Ovary (tissue), 9 donors: ENCODE data around the gene TP53BP2. TPM values are rescaled to one million over a fixed set of nuclear protein-coding genes. Genes with fewer than 3 reads are reported as not detected.

Experiments used
- DNase-seq, 5 donors: peaks; one replicate each; pipeline ENCODE4 v3.0.0-alpha.2; 2019 to 2020
- H3K27ac ChIP-seq, 2 donors: fragments of 200-600 bp; one replicate each; pipeline versions ENCODE4 v1.5.1 to v1.8.0; 2019 to 2022
- H3K27me3 ChIP-seq: fragments of 200-600 bp; one replicate; pipeline ENCODE4 v1.8.0; 2022
- H3K36me3 ChIP-seq: fragments of 200-600 bp; sonication (generic); one replicate; pipeline ENCODE4 v1.5.1; 2019
- H3K4me1 ChIP-seq: one replicate; pipeline ENCODE4 v1.8.1; 2013; ENCODE audit warnings: mild to moderate bottlenecking, moderate library complexity; ENCODE audit not compliant: insufficient read depth
- H3K4me3 ChIP-seq: fragments of 200-600 bp; sonication (generic); one replicate; pipeline ENCODE4 v1.5.1; 2017
- H3K9me3 ChIP-seq, 2 donors: fragments of 200-600 bp in 1 of 2; sonication (generic) in 1 of 2; one replicate each; pipeline versions ENCODE4 v1.5.1 to v1.8.1; 2013 to 2019; ENCODE audit warnings: mild to moderate bottlenecking in 1 of 2, moderate library complexity in 1 of 2
- EP300 ChIP-seq: sonication (generic); formaldehyde crosslinking; IDR thresholded peaks from one replicate; pipeline ENCODE4 v1.6.1; 2017; ENCODE audit warnings: antibody characterized with exemption
- POLR2A ChIP-seq: fragments of 450-650 bp; IDR thresholded peaks from one replicate; pipeline ENCODE4 v1.6.1; 2017; ENCODE audit warnings: antibody characterized with exemption, mild to moderate bottlenecking, moderate library complexity
- WGBS, 3 donors: extraction: QIAGEN DNeasy Blood & Tissue Kit in 1 of 3; methylation state at CpG; one replicate each; pipeline versions ENCODE4 v1.1.5 to v1.1.7; 2013 to 2017; 5-methylcytosine and 5-hydroxymethylcytosine counted together
- intact Hi-C, 4 donors: fragments of 100-400 bp; cut with DNase I; formaldehyde crosslinking; loops; one replicate each; pipeline versions ENCODE4 v1.11.0 to v1.15.1; 2022 to 2023
- polyA plus RNA-seq, 2 donors: library from polyadenylated mRNA; stranded (reverse); fragments of 200-250 nt in 1 of 2; fragments of 350-450 nt in 1 of 2; fragmentation: Illumina TruSeq in 1 of 2; extraction: RNeasy Lipid Tissue Mini Kit (QIAGEN cat#74804) in 1 of 2; gene quantifications; one replicate each; pipeline ENCODE4 v1.2.3, GENCODE V29; 2013 to 2014
- total RNA-seq, 7 donors: library from RNA; depleted of rRNA in 2 of 7; stranded (reverse); fragments of >200 nt in 2 of 7; fragmentation: NEBNext Ultra II Directional in 3 of 7; extraction: Animal tissue kit (Norgen Biotek cat#: 25700) in 3 of 7; gene quantifications; one replicate each; pipeline versions ENCODE4 v1.1.0 to v1.2.4, GENCODE V29; 2016 to 2023
- TF ChIP-seq, protein P1 (sequence below), 3 donors: fragments of 450-650 bp in 2 of 3; fragments of 200-600 bp in 1 of 3; IDR thresholded peaks; one replicate each; pipeline versions ENCODE4 v1.5.1 to v1.8.0; 2016 to 2022; ENCODE audit warnings: antibody characterized with exemption in 3 of 3, mild to moderate bottlenecking in 1 of 3
- donor health status: DM: no; HTN: no; CAD: no; lungs with moderate emphysema.
- donor health status: DM: no; HTN: no; CAD: no.
- donor health status: Bipolar disorder and iron deficiency.
- donor health status: DM: yes; HTN: yes; CAD: no.
- donor health status: DM: no; HTN: no; CAD: no.
- donor health status: DM: yes; HTN: yes; CAD: no.

The TP53BP2 gene
- total and polyA plus RNA-seq, 9 donors = 12.4 to 43.6 (median 36.8) TPM

DNA sequence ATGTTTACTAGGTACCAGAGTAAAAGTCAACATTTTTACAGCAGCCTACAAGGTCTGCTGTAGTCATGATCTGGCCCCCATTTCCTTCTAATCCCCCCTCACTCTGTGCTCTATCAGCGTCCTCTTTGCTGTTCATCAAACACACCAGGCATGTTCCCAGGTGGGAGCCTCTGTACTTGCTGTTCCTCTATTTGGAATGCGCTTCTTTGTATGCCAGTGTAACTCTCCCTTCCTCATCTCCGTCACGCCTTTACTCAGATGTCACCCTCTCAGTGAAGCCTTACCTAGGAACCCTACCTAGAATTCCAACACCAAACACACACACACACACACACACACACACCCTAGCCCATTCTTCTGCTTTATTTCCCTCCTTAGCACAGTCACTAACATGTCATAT is 21.0 kb downstream of the TP53BP2 start:
- intact Hi-C loops = no loop called here
- no peak for DNase-seq
- WGBS, 3 donors = 93 to 97% (median 94%) methylated on average over 4 of the region's 4 CpGs
- Histone ChIP-seq H3K9me3 (no peaks in the 10 kb centered on the region), H3K4me1 (peaks cover 4% of the 10 kb centered on the region), H3K27ac (no peak overlapping the region), H3K27me3 (no peaks in the 10 kb centered on the region), H3K36me3 (no peaks in the 10 kb centered on the region), H3K4me3 (no peak overlapping the region)
- TF ChIP-seq, protein P1, sequence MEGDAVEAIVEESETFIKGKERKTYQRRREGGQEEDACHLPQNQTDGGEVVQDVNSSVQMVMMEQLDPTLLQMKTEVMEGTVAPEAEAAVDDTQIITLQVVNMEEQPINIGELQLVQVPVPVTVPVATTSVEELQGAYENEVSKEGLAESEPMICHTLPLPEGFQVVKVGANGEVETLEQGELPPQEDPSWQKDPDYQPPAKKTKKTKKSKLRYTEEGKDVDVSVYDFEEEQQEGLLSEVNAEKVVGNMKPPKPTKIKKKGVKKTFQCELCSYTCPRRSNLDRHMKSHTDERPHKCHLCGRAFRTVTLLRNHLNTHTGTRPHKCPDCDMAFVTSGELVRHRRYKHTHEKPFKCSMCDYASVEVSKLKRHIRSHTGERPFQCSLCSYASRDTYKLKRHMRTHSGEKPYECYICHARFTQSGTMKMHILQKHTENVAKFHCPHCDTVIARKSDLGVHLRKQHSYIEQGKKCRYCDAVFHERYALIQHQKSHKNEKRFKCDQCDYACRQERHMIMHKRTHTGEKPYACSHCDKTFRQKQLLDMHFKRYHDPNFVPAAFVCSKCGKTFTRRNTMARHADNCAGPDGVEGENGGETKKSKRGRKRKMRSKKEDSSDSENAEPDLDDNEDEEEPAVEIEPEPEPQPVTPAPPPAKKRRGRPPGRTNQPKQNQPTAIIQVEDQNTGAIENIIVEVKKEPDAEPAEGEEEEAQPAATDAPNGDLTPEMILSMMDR (IDR thresholded peaks at IDR 0.05) = no peak
- no peak for TF ChIP-seq POLR2A
- no peak for TF ChIP-seq EP300

- Histone ChIP-seq H3K36me3 (no peaks in the 10 kb centered on the region), H3K9me3 (no peaks in the 10 kb centered on the region), H3K27ac (no peak overlapping the region), H3K4me1 (peaks cover 4% of the 10 kb centered on the region), H3K27me3 (no peaks in the 10 kb centered on the region), H3K4me3 (no peak overlapping the region)
- WGBS, 3 donors = 95 to 96% (median 95%) methylated on average over 9 of the region's 9 CpGs
- intact Hi-C loops = no loop called here
- TF ChIP-seq POLR2A = no peak
- TF ChIP-seq, protein P1 (IDR thresholded peaks at IDR 0.05) = no peak
- no peak for TF ChIP-seq EP300
- DNase-seq = no peak
Measured at GRCh38 chr1:223824287-223824686, 21.5 kb downstream of the TP53BP2 start.

GRCh38 chr1:223820971-223821370 is 24.8 kb downstream of the TP53BP2 start:
- Histone ChIP-seq H3K27me3 (no peaks in the 10 kb centered on the region), H3K4me3 (no peak overlapping the region), H3K9me3 (no peaks in the 10 kb centered on the region), H3K36me3 (no peaks in the 10 kb centered on the region), H3K4me1 (peaks cover 4% of the 10 kb centered on the region), H3K27ac (no peak overlapping the region)
- DNase-seq = no peak
- intact Hi-C loops = no loop called here
- TF ChIP-seq, protein P1 (IDR thresholded peaks at IDR 0.05) = no peak
- no peak for TF ChIP-seq EP300
- TF ChIP-seq POLR2A = no peak
- 88 to 91% (median 90%) methylated on average over 11 of the region's 11 CpGs for WGBS, 3 donors

DNA sequence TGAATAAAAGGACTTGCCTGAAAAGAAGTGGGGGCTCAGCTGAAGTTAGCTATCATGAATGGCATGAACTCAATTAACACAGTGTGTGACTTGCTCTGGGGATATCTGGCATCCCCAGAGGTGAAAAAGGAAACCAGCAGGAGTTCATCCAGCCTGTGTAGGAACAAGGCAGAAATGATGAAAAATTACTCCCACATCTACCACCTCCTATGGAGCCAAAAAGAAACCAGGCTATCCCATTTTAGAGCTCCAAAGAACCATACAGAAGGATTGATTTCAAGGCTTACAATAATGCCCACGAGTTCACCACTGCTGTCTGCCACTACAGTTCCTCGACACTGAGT is 25.3 kb downstream of the TP53BP2 start:
- Histone ChIP-seq H3K36me3 (no peaks in the 10 kb centered on the region), H3K27me3 (no peaks in the 10 kb centered on the region), H3K9me3 (no peaks in the 10 kb centered on the region), H3K4me1 (peaks cover 4% of the 10 kb centered on the region), H3K27ac (no peak overlapping the region), H3K4me3 (no peak overlapping the region)
- intact Hi-C loops = no loop called here
- no peak for DNase-seq
- 86 to 94% (median 89%) methylated on average over 2 of the region's 2 CpGs for WGBS, 3 donors
- TF ChIP-seq, protein P1 (IDR thresholded peaks at IDR 0.05) = no peak
- TF ChIP-seq EP300 (no peak), POLR2A (no peak)
